ENCODE data around the gene OTOP1. TPM values are rescaled to one million over a fixed set of nuclear protein-coding genes. Genes with fewer than 3 reads are reported as not detected.
"Not testable (repeated sequence)": the region's sequence is repeated elsewhere in the genome, so short reads cannot be mapped to it uniquely, and the experiment has no call there.

The OTOP1 gene
- total and polyA plus RNA-seq, 4 experiments from 2014 or later, result not detected

DNA sequence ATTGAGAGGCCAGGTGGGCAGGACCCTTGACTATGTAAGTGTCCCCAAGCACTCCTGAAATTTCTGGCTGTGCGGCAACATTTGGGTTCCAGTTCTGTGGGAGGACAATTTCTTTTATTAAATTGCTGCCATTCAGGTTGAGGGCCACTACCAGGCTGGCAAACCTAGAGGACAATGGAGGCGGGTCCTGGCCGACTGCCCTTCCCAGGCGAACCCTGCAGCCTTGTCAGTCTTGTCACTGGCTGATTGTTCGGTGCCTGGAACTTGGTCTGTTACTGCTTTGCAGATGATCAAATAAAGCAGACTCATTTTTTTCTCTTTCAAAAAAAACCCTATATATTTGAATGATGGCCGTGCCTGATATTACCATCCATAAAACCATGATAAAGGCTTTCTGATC is 27.9 kb upstream of the OTOP1 start:
- Mint-ChIP-seq H3K36me3 (no peaks in the 10 kb centered on the region), H3K9me3 (peaks cover 0 to 1% (median 0%) of the 10 kb centered on the region in 8 donors), H3K27me3 (no peaks in the 10 kb centered on the region), H3K4me3 (no peak overlapping the region), H3K4me1 (peaks cover 0 to 2% (median 0%) of the 10 kb centered on the region in 4 donors), H3K27ac (peak overlapping the region in 1 of 7 donors; percentile 13)
- DNase-seq, result no peak
- Histone ChIP-seq H3K36me3 (ENCODE audit: insufficient read depth, low read length) (no peaks in the 10 kb centered on the region), H3K27ac (ENCODE audit: low read depth, low read length) (no peak overlapping the region), H3K4me3 (ENCODE audit: low read length in 2 of 2) (no peak overlapping the region), H3K4me1 (ENCODE audit: insufficient read depth, low read length) (no peaks in the 10 kb centered on the region), H3K27me3 (ENCODE audit: insufficient read depth, low read length) (no peaks in the 10 kb centered on the region), H3K9me3 (ENCODE audit: control insufficient read depth in 1 of 2, low read length in 2 of 2) (no peaks in the 10 kb centered on the region)
- CTCF ChIA-PET (ENCODE audit: partially characterized antibody), result interaction anchor here (1.4 to 3.5 kb wide), 4 partner anchors 77 to 176 kb away, joined by 4 to 25 read pairs (median 8); no protein-coding TSS in a partner anchor
- intact Hi-C loops (cut with micrococcal nuclease), result no loop called here
- POLR2A ChIA-PET (ENCODE audit: partially characterized antibody), result no interaction called here

DNA sequence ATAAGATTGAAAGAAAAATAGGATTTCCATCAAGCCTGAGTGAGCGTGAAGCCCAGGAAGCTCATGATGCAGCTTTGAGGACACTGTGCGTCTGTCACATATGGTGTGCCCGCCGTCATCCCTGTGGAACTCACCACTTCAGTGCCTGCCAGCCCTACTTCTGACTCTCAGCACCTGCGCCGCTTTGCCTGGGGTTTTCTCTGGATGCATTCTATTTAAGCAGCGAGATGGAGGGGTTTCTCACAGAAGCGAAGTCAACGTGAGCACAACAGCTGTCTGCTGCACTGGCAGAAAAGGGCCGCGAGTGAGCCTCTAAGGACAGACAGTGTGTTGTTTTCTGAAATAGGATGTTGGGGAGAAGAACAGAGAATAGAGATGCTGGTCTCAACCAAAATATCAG is 27.5 kb upstream of the OTOP1 start:
- POLR2A ChIA-PET (ENCODE audit: partially characterized antibody), result interaction anchor here (1.0 kb wide), 1 partner anchor 79 kb away, joined by 3 read pairs; no protein-coding TSS in a partner anchor
- Histone ChIP-seq H3K4me1 (ENCODE audit: insufficient read depth, low read length) (no peaks in the 10 kb centered on the region), H3K36me3 (ENCODE audit: insufficient read depth, low read length) (no peaks in the 10 kb centered on the region), H3K9me3 (ENCODE audit: control insufficient read depth in 1 of 2, low read length in 2 of 2) (no peaks in the 10 kb centered on the region), H3K4me3 (ENCODE audit: low read length in 2 of 2) (no peak overlapping the region), H3K27ac (ENCODE audit: low read depth, low read length) (no peak overlapping the region), H3K27me3 (ENCODE audit: insufficient read depth, low read length) (no peaks in the 10 kb centered on the region)
- intact Hi-C loops (cut with micrococcal nuclease), result no loop called here
- Mint-ChIP-seq H3K4me3 (no peak overlapping the region), H3K27me3 (no peaks in the 10 kb centered on the region), H3K27ac (peak overlapping the region in 1 of 7 donors; percentile 13), H3K4me1 (peaks cover under 1 to 2% (median 2%) of the 10 kb centered on the region in 4 donors), H3K9me3 (peaks cover 0 to 1% (median 0%) of the 10 kb centered on the region in 8 donors), H3K36me3 (no peaks in the 10 kb centered on the region)
- CTCF ChIA-PET (ENCODE audit: partially characterized antibody), result interaction anchor here (0.9 to 3.5 kb wide), 4 partner anchors 19 to 177 kb away, joined by 3 to 25 read pairs (median 8); no protein-coding TSS in a partner anchor
- no peak for DNase-seq

DNA sequence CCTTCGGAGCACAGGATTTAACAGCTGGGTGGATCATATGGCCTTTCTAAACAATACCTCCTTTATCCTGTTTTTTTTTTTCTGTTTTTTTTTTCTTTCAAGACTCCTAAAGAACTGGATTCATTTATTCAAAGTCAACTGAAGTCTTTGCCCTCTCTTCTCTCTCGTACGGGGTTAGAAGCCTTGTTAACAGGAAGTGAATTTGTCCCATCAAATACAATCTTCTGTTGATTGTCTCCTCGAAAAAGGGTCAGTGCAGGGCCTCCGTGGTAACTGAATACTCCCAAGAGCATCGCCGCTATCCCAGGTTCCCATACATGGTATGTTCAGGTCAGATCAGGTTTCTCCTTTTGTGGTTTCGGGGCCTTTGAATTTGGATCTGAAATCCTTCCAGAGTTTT is 23.1 kb upstream of the OTOP1 start:
- H3K27ac Mint-ChIP-seq, result peak overlapping the region in 3 of 7 donors; percentile 19 to 98 (median 61)

DNA sequence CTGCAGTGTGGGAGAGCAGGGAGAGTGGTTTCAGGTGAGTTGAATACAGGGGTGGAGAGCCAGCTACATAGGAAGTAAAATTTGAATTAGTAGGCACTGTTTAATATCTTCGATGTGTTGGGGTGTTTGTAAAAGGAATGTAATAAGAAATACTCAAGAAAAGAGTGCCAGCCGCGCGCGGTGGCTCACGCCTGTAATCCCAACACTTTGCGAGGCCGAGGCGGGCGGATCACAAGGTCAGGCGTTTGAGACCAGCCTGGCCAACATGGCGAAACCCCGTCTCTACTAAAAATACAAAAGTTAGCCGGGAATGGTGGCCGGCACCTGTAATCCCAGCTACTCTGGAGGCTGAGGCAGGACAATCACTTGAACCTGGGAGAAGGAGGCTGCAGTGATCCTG is 22.6 kb upstream of the OTOP1 start:
- ChIA-PET CTCF (ENCODE audit: partially characterized antibody) (interaction anchor here (0.8 to 4.0 kb wide), 8 partner anchors 10 to 293 kb away, joined by 3 to 35 read pairs (median 6); partner anchors contain the start of gene STX18), POLR2A (ENCODE audit: partially characterized antibody) (interaction anchor here (2.0 to 3.2 kb wide), 5 partner anchors 10 to 214 kb away, joined by 8 to 33 read pairs (median 17); no protein-coding TSS in a partner anchor)
- Mint-ChIP-seq H3K27ac (peak overlapping the region in 6 of 7 donors; percentile 98 to 99 (median 98)), H3K4me1 (peaks cover 23 to 38% (median 30%) of the 10 kb centered on the region in 4 donors), H3K36me3 (peaks cover 11 to 25% of the 10 kb centered on the region in 2 donors), H3K4me3 (peak overlapping the region in 5 of 8 donors; percentile 11 to 98 (median 95))
- H3K9me3 ChIP-seq (ENCODE audit: control insufficient read depth in 1 of 2, low read length in 2 of 2); H3K4me3 ChIP-seq (ENCODE audit: low read length in 2 of 2); H3K9me3 Mint-ChIP-seq; H3K27me3 Mint-ChIP-seq; intact Hi-C loops (cut with micrococcal nuclease); H3K27me3 ChIP-seq (ENCODE audit: insufficient read depth, low read length); H3K36me3 ChIP-seq (ENCODE audit: insufficient read depth, low read length); DNase-seq: not testable (repeated sequence)
- H3K4me1 ChIP-seq (ENCODE audit: insufficient read depth, low read length), result peaks cover 18% of the 10 kb centered on the region
- H3K27ac ChIP-seq (ENCODE audit: low read depth, low read length), result peak overlapping the region; percentile 80

More for the DNA sequence above, 23.1 kb upstream of the OTOP1 start:
- Histone ChIP-seq H3K27me3 (ENCODE audit: insufficient read depth, low read length) (no peaks in the 10 kb centered on the region), H3K4me1 (ENCODE audit: insufficient read depth, low read length) (peaks cover 18% of the 10 kb centered on the region), H3K4me3 (ENCODE audit: low read length in 2 of 2) (no peak overlapping the region), H3K27ac (ENCODE audit: low read depth, low read length) (no peak overlapping the region), H3K9me3 (ENCODE audit: control insufficient read depth in 1 of 2, low read length in 2 of 2) (no peaks in the 10 kb centered on the region), H3K36me3 (ENCODE audit: insufficient read depth, low read length) (peaks cover 4% of the 10 kb centered on the region)
- ChIA-PET CTCF (ENCODE audit: partially characterized antibody) (interaction anchor here (1.0 to 4.0 kb wide), 6 partner anchors 10 to 180 kb away, joined by 3 to 35 read pairs (median 24); no protein-coding TSS in a partner anchor), POLR2A (ENCODE audit: partially characterized antibody) (interaction anchor here (2.5 kb wide), 1 partner anchor 10 kb away, joined by 23 read pairs; no protein-coding TSS in a partner anchor)
- intact Hi-C loops (cut with micrococcal nuclease), result no loop called here
- Mint-ChIP-seq H3K4me1 (peaks cover 23 to 36% (median 29%) of the 10 kb centered on the region in 4 donors), H3K4me3 (peak overlapping the region in 3 of 8 donors; percentile 25 to 67 (median 37)), H3K9me3 (peaks cover 0 to 5% (median 0%) of the 10 kb centered on the region in 8 donors), H3K27me3 (no peaks in the 10 kb centered on the region), H3K36me3 (peaks cover 7 to 21% of the 10 kb centered on the region in 2 donors)
- DNase-seq, result no peak

DNA sequence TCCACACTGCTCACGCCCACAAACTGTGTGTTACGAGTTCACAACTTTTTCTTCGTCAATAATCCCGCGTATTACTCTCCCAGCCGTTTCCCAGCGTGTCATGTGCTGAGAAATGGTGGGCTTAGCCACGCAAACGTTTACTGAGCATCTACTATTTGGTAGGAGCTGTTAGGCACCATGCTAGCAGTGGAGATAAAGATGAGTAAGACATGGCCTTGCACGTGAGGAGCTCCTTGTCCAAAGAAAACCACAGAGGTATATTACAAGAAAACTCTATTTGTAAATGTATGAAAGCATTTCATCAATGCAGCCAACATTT is 22.1 kb upstream of the OTOP1 start:
- Histone ChIP-seq H3K9me3 (ENCODE audit: control insufficient read depth in 1 of 2, low read length in 2 of 2) (no peaks in the 10 kb centered on the region), H3K27ac (ENCODE audit: low read depth, low read length) (peak overlapping the region; percentile 80), H3K36me3 (ENCODE audit: insufficient read depth, low read length) (peaks cover 13% of the 10 kb centered on the region), H3K4me3 (ENCODE audit: low read length in 2 of 2) (peak overlapping the region; percentile 92 to 95), H3K27me3 (ENCODE audit: insufficient read depth, low read length) (no peaks in the 10 kb centered on the region), H3K4me1 (ENCODE audit: insufficient read depth, low read length) (peaks cover 18% of the 10 kb centered on the region)
- Mint-ChIP-seq H3K36me3 (peaks cover 12 to 28% of the 10 kb centered on the region in 2 donors), H3K27me3 (no peaks in the 10 kb centered on the region), H3K27ac (peak overlapping the region; percentile 98 to 99 (median 99)), H3K4me1 (peaks cover 23 to 40% (median 30%) of the 10 kb centered on the region in 4 donors), H3K4me3 (peak overlapping the region; percentile 91 to 98 (median 96)), H3K9me3 (peaks cover 0 to 5% (median 0%) of the 10 kb centered on the region in 8 donors)
- CTCF ChIA-PET (ENCODE audit: partially characterized antibody), result interaction anchor here (0.8 to 2.7 kb wide), 6 partner anchors 11 to 293 kb away, joined by 3 to 33 read pairs (median 5); partner anchors contain the start of gene STX18
- POLR2A ChIA-PET (ENCODE audit: partially characterized antibody), result interaction anchor here (1.1 to 3.2 kb wide), 9 partner anchors 8 to 214 kb away, joined by 4 to 33 read pairs (median 9); partner anchors contain the start of genes LYAR and ZBTB49
- intact Hi-C loops (cut with micrococcal nuclease), result loop anchor here (1.0 kb wide), 3 partner anchors 41 to 137 kb away; partner anchors contain the start of genes LYAR and ZBTB49
- DNase-seq, result no peak

DNA sequence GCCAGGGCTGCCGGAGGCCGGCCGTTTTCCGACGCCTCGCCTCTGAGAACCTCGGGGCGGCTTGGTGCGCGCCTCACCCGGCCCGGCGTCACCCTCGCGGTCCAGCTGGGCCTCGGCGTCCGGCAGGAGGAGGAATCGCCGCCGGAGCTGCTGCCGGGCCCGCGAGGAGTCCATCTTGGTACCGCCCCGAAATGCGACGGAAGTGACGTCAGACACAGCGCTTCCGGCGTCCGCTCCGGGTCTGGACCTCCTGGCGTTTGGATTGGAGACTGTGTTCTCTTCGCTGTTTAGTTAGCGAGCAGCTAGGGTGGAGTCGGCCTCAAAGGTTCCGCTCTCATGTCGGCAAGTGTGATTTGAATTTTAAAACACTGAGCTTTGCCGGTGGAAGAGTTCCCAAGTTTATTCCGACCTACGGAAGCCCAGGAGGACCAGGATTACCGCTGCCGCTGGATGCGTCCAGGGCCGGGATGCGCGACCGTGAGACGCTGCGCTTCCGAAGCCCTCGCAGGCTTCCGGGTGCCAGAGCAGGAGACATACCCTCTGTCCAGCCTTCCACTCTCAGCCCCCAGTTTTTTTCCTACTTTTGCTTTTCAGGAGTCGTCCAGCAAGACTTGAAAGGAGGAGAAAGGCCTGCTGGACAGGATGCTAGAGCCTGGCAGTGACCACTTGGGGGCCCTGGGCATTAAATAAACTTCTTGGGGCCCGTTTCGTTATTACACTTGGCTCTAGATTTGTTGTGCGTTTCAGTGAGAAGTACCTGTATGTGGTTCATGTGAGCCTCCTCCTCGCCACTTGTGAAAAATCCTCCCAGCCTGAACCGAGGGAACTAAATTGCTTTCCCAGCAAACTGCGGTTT is 21.5 kb upstream of the OTOP1 start, which contains the start of gene TMEM128:
Gene TMEM128 (minus strand): TSS at position 195 of the 856 bp plus-strand sequence. CDS start 21 bp downstream, at position 174.
- peaks cover 26 to 45% (median 31%) of the 10 kb centered on the region in 4 donors for H3K4me1 Mint-ChIP-seq
- Histone ChIP-seq H3K36me3 (ENCODE audit: insufficient read depth, low read length) (peaks cover 19% of the 10 kb centered on the region), H3K27me3 (ENCODE audit: insufficient read depth, low read length) (no peaks in the 10 kb centered on the region), H3K4me1 (ENCODE audit: insufficient read depth, low read length) (peaks cover 18% of the 10 kb centered on the region), H3K27ac (ENCODE audit: low read depth, low read length) (peak within 1 kb of the TSS; percentile 80), H3K4me3 (ENCODE audit: low read length in 2 of 2) (peak within 1 kb of the TSS; percentile 95 to 97), H3K9me3 (ENCODE audit: control insufficient read depth in 1 of 2, low read length in 2 of 2) (no peaks in the 10 kb centered on the region)
- no peaks in the 10 kb centered on the region for H3K27me3 Mint-ChIP-seq
- peak within 1 kb of the TSS; percentile 91 to 98 (median 96) for H3K4me3 Mint-ChIP-seq
- H3K27ac Mint-ChIP-seq, result peak within 1 kb of the TSS; percentile 98 to 99 (median 99)
- H3K36me3 Mint-ChIP-seq, result peaks cover 18 to 34% of the 10 kb centered on the region in 2 donors
- H3K9me3 Mint-ChIP-seq, result peaks cover 0 to 5% (median 0%) of the 10 kb centered on the region in 8 donors
- peak; percentile 90 to 94 (median 91) for DNase-seq
- ChIA-PET CTCF (ENCODE audit: partially characterized antibody) (interaction anchor here (1.2 to 2.7 kb wide), 5 partner anchors 11 to 294 kb away, joined by 3 to 33 read pairs (median 6); partner anchors contain the start of gene STX18), POLR2A (ENCODE audit: partially characterized antibody) (interaction anchor here (0.7 to 3.2 kb wide), 15 partner anchors 8 to 326 kb away, joined by 3 to 33 read pairs (median 8); partner anchors contain the start of genes LYAR, STX18 and ZBTB49)
- intact Hi-C loops (cut with micrococcal nuclease), result loop anchor here (1.0 kb wide), 3 partner anchors 42 to 138 kb away; partner anchors contain the start of genes LYAR and ZBTB49
